ENCODE measurements around the gene TSPAN5.

DNA sequence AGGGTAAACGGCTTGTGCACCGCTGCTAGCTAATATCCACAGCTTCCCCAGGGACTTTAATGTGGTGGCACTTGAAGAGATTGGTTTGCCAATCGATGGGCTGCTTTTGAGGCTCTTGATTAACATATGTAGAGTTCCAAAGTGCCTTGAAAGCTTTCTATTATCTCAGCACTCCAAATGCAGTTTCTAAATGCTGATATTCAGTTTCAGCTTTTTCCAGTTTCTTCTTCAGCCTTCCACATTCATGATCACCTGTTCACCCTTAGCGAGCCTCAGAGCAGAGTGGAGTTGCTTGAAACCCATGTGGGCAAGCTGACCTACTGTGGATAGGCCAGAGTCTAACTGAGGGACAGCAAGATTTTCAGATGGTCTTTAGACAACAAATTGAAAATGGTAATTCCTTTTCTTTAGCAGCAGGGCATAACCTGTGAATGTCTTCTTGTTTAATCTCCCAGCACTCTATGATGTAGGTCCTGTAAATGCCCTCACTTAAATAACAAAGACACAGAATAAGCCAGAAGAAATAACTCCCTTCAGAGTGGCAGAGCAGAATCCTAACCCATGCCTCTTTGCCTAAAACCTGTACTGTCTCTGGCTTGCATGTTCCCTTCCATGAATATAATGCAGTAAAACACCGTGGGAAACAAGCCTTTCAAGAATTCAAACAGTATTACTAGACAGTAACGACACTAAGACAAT lies 99.8 kb downstream of the TSPAN5 start:
- TF ChIP-seq, protein P1, sequence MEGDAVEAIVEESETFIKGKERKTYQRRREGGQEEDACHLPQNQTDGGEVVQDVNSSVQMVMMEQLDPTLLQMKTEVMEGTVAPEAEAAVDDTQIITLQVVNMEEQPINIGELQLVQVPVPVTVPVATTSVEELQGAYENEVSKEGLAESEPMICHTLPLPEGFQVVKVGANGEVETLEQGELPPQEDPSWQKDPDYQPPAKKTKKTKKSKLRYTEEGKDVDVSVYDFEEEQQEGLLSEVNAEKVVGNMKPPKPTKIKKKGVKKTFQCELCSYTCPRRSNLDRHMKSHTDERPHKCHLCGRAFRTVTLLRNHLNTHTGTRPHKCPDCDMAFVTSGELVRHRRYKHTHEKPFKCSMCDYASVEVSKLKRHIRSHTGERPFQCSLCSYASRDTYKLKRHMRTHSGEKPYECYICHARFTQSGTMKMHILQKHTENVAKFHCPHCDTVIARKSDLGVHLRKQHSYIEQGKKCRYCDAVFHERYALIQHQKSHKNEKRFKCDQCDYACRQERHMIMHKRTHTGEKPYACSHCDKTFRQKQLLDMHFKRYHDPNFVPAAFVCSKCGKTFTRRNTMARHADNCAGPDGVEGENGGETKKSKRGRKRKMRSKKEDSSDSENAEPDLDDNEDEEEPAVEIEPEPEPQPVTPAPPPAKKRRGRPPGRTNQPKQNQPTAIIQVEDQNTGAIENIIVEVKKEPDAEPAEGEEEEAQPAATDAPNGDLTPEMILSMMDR (IDR thresholded peaks at IDR 0.05 in 8 of 11, conservative IDR thresholded peaks at IDR 0.05 in 3 of 11), result no peak
- TF ChIP-seq POLR2A (IDR thresholded peaks at IDR 0.05), result no peak
- no peak for TF ChIP-seq POLR2AphosphoS5 (IDR thresholded peaks at IDR 0.05)
